NCI-H2081 (cell line): ENCODE data around the gene CDK11B.
"Not testable (repeated sequence)": the region's sequence is repeated elsewhere in the genome, so short reads cannot be mapped to it uniquely, and the experiment has no call there.

Source experiments
- DNase-seq, 2 experiments: peaks; one replicate each; lab custom pipeline; 2025; lab: John Stamatoyannopoulos, UW

The CDK11B gene

GRCh38 chr1:1658583-1659549, at the start of gene CDK11B:
TSS of gene CDK11B (minus strand) at chr1:1659004. CDS start at chr1:1657485, 1,519 bp downstream.
- peak; percentile 87 to 92 for DNase-seq

GRCh38 chr1:1707897-1708296, 49.1 kb upstream of the CDK11B start:
- DNase-seq, result not testable (repeated sequence)

GRCh38 chr1:1707241-1707640, 48.4 kb upstream of the CDK11B start:
- DNase-seq, result not testable (repeated sequence)

- DNase-seq, result not testable (repeated sequence)
Observed at GRCh38 chr1:1705623-1706022, 46.8 kb upstream of the CDK11B start.

GRCh38 chr1:1704284-1704957, 45.6 kb upstream of the CDK11B start:
- DNase-seq, result not testable (repeated sequence)

- DNase-seq, result no peak
Observed at GRCh38 chr1:1703796-1704195, 45.0 kb upstream of the CDK11B start.

GRCh38 chr1:1702506-1702905, 43.7 kb upstream of the CDK11B start:
- DNase-seq, result not testable (repeated sequence)

- not testable (repeated sequence) for DNase-seq
Observed at GRCh38 chr1:1700557-1700956, 41.8 kb upstream of the CDK11B start.

GRCh38 chr1:1700067-1700466, 41.3 kb upstream of the CDK11B start:
- DNase-seq, result not testable (repeated sequence)

- DNase-seq, result not testable (repeated sequence)
Observed at GRCh38 chr1:1699061-1699460, 40.3 kb upstream of the CDK11B start.

- not testable (repeated sequence) for DNase-seq
Observed at GRCh38 chr1:1697358-1698183, 38.8 kb upstream of the CDK11B start.

GRCh38 chr1:1696431-1697357, 37.9 kb upstream of the CDK11B start:
- DNase-seq, result not testable (repeated sequence)

- peak; percentile 80 to 85 for DNase-seq
Observed at GRCh38 chr1:1692714-1693647, 34.2 kb upstream of the CDK11B start, which contains the start of gene SLC35E2B. TSS of gene SLC35E2B (minus strand) at chr1:1692795. CDS start at chr1:1676699, 16,096 bp downstream.

- peak; percentile 38 to 76 for DNase-seq
Observed at GRCh38 chr1:1692324-1692713, 33.5 kb upstream of the CDK11B start.

GRCh38 chr1:1691443-1691842, 32.6 kb upstream of the CDK11B start:
- not testable (repeated sequence) for DNase-seq

- not testable (repeated sequence) for DNase-seq
Observed at GRCh38 chr1:1689526-1689925, 30.7 kb upstream of the CDK11B start.

GRCh38 chr1:1687846-1688245, 29.0 kb upstream of the CDK11B start:
- DNase-seq, result no peak

GRCh38 chr1:1684031-1684681, 25.4 kb upstream of the CDK11B start:
- no peak for DNase-seq
